Breast epithelium (tissue), 4 donors: Measurements from ENCODE around the gene TMEM161A. TPM values are rescaled to one million over a fixed set of nuclear protein-coding genes. Genes with fewer than 3 reads are reported as not detected.
A peak's percentile ranks its signal among the peaks of the same experiment; 100 is the strongest.
"Not testable (repeated sequence)": the region's sequence is repeated elsewhere in the genome, so short reads cannot be mapped to it uniquely, and the experiment has no call there.

Source experiments
- DNase-seq, 2 donors: peaks; one replicate each; pipeline ENCODE4 v3.0.0-alpha.2; 2019; ENCODE audit warnings: low spot score in 2 of 2
- H3K27ac ChIP-seq, 2 donors: fragments of 200-600 bp; sonication (generic) in 1 of 2; one replicate each; pipeline ENCODE4 v1.5.1; 2016 to 2019; ENCODE audit warnings: mild to moderate bottlenecking in 1 of 2
- H3K27me3 ChIP-seq, 2 donors: fragments of 200-600 bp; sonication (generic) in 1 of 2; one replicate each; pipeline versions ENCODE4 v1.5.1 to v1.6.0; 2017 to 2019; ENCODE audit warnings: control low read depth in 1 of 2, mild to moderate bottlenecking in 1 of 2
- H3K36me3 ChIP-seq: fragments of 200-600 bp; one replicate; pipeline ENCODE4 v1.5.1; 2019
- H3K4me1 ChIP-seq, 2 donors: fragments of 200-600 bp; sonication (generic); one replicate each; pipeline ENCODE4 v1.5.1; 2016 to 2019; ENCODE audit warnings: control low read depth in 1 of 2
- H3K4me3 ChIP-seq, 3 donors: fragments of 200-600 bp; sonication (generic); 1 replicate in 2 of 3; 2 replicates in 1 of 3; pipeline ENCODE4 v1.5.1; 2016 to 2019; ENCODE audit warnings: mild to moderate bottlenecking in 3 of 3, moderate library complexity in 2 of 3
- H3K9me3 ChIP-seq, 2 donors: fragments of 200-600 bp; sonication (generic) in 1 of 2; one replicate each; pipeline ENCODE4 v1.5.1; 2016 to 2019; ENCODE audit warnings: control low read depth in 1 of 2
- CTCF ChIP-seq, 3 donors: fragments of 450-650 bp; IDR thresholded peaks; one replicate each; pipeline ENCODE4 v1.5.1; 2016 to 2017; ENCODE audit warnings: antibody characterized with exemption in 3 of 3, mild to moderate bottlenecking in 3 of 3, moderate library complexity in 3 of 3
- POLR2A ChIP-seq: fragments of 450-650 bp; IDR thresholded peaks from one replicate; pipeline ENCODE4 v1.6.1; 2016; ENCODE audit warnings: antibody characterized with exemption, mild to moderate bottlenecking, moderate library complexity
- POLR2AphosphoS5 ChIP-seq, 3 donors: sonication (generic); formaldehyde crosslinking; IDR thresholded peaks; one replicate each; pipeline ENCODE4 v1.6.1; 2017; ENCODE audit warnings: antibody characterized with exemption in 3 of 3
- intact Hi-C: fragments of 100-400 bp; cut with DNase I; formaldehyde crosslinking; loops from one replicate; pipeline ENCODE4 v1.15.1; 2023; ENCODE audit warnings: low total_unique reads
- total RNA-seq, 3 donors: library from RNA; depleted of rRNA; stranded (reverse); fragments of >200 nt; gene quantifications; one replicate each; pipeline ENCODE4 v1.1.0, GENCODE V29; 2016

Gene TMEM161A
- total RNA-seq, 3 donors from 2014 or later: 13.8 to 20.3 (median 18.0) TPM

- Histone ChIP-seq H3K4me3 (no peak overlapping the region), H3K9me3 (no peaks in the 10 kb centered on the region), H3K27ac (no peak overlapping the region), H3K4me1 (no peaks in the 10 kb centered on the region), H3K27me3 (no peaks in the 10 kb centered on the region), H3K36me3 (peaks cover 4% of the 10 kb centered on the region)
- intact Hi-C loops: no loop called here
- no peak for DNase-seq
- TF ChIP-seq CTCF (IDR thresholded peaks at IDR 0.05) (no peak), POLR2A (no peak)
Observed at GRCh38 chr19:19176950-19177349, 38.7 kb upstream of the TMEM161A start.

GRCh38 chr19:19173243-19173642 is 35.0 kb upstream of the TMEM161A start:
- H3K9me3 ChIP-seq, H3K27me3 ChIP-seq, H3K4me3 ChIP-seq, H3K4me1 ChIP-seq, DNase-seq, H3K36me3 ChIP-seq, intact Hi-C loops, H3K27ac ChIP-seq: not testable (repeated sequence)

GRCh38 chr19:19171821-19172532 is 33.7 kb upstream of the TMEM161A start:
- Histone ChIP-seq H3K4me1 (no peaks in the 10 kb centered on the region), H3K4me3 (no peak overlapping the region), H3K27ac (no peak overlapping the region), H3K9me3 (no peaks in the 10 kb centered on the region), H3K27me3 (no peaks in the 10 kb centered on the region), H3K36me3 (no peaks in the 10 kb centered on the region)
- TF ChIP-seq POLR2A (no peak), CTCF (IDR thresholded peaks at IDR 0.05) (no peak), POLR2AphosphoS5 (IDR thresholded peaks at IDR 0.05) (no peak)
- DNase-seq: no peak
- intact Hi-C loops: no loop called here

- Histone ChIP-seq H3K4me3 (no peak overlapping the region), H3K36me3 (no peaks in the 10 kb centered on the region), H3K27ac (no peak overlapping the region), H3K27me3 (no peaks in the 10 kb centered on the region), H3K4me1 (no peaks in the 10 kb centered on the region), H3K9me3 (no peaks in the 10 kb centered on the region)
- DNase-seq: no peak
- intact Hi-C loops: no loop called here
- TF ChIP-seq POLR2AphosphoS5 (IDR thresholded peaks at IDR 0.05) (no peak), CTCF (IDR thresholded peaks at IDR 0.05) (no peak), POLR2A (no peak)
Observed at GRCh38 chr19:19170873-19171672, 32.8 kb upstream of the TMEM161A start.

GRCh38 chr19:19170053-19170872 is 32.0 kb upstream of the TMEM161A start, which contains the start of gene MEF2B:
MEF2B (minus strand) TSS chr19:19170263; CDS start chr19:19150735, 19,528 bp downstream.
- H3K4me1 ChIP-seq: no peaks in the 10 kb centered on the region
- no peaks in the 10 kb centered on the region for H3K27me3 ChIP-seq
- H3K9me3 ChIP-seq: no peaks in the 10 kb centered on the region
- H3K36me3 ChIP-seq: no peaks in the 10 kb centered on the region
- TF ChIP-seq POLR2A: no peak
- no peak for TF ChIP-seq POLR2AphosphoS5 (IDR thresholded peaks at IDR 0.05)
- TF ChIP-seq CTCF (IDR thresholded peaks at IDR 0.05): no peak
- intact Hi-C loops: no loop called here
- H3K27ac ChIP-seq: no peak within 1 kb of the TSS
- H3K4me3 ChIP-seq: peak within 1 kb of the TSS in 2 of 3 donors; percentile 11 to 62
- DNase-seq: peak; percentile 35 to 78
